ENCODE data around the gene USP22. TPM values are rescaled to one million over a fixed set of nuclear protein-coding genes. Genes with fewer than 3 reads are reported as not detected.

USP22 gene
- total RNA-seq, 4 donors from 2014 or later, result 74.7 to 113 (median 106) TPM

DNA sequence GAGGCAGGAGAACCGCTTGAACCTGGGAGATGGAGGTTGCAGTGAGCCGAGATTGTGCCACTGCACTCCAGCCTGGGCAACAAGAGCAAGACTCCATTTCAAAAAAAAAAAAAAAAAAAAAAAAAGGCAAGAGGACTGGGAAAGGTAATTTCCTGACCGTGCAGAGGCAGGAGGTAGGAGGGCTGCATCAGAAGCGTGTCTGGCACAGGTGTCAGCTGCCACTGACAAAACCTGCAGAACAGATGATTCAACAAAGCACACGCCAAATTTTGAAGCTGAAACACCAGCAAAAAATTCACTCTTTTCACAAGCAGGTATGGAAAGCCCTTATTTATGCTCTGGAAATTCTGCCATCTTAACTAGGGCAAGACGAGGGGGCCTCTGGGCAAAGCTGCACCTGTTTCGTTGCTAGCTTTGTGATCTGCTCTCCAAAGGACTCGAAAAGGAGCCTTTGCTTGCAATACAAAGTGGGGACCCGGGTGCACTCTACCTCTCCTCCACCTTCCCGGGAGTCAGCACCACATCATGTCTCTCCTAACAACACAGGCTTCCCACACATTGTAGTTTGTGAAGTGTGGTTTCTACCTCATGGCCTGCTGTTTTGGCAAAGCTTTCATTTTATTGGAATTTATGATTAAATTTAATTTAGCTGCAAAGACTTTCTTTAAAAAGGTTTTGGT is 33.7 kb downstream of the USP22 start:
- WGBS, 2 donors, result 80 to 89% methylated on average over 10 of the region's 10 CpGs
- no peak overlapping the region for H3K4me3 ChIP-seq (ENCODE audit: low read depth, poor library complexity, severe bottlenecking)
- intact Hi-C loops (cut with DNase I; ENCODE audit: low total_unique reads), result no loop called here
- TF ChIP-seq, protein P1, sequence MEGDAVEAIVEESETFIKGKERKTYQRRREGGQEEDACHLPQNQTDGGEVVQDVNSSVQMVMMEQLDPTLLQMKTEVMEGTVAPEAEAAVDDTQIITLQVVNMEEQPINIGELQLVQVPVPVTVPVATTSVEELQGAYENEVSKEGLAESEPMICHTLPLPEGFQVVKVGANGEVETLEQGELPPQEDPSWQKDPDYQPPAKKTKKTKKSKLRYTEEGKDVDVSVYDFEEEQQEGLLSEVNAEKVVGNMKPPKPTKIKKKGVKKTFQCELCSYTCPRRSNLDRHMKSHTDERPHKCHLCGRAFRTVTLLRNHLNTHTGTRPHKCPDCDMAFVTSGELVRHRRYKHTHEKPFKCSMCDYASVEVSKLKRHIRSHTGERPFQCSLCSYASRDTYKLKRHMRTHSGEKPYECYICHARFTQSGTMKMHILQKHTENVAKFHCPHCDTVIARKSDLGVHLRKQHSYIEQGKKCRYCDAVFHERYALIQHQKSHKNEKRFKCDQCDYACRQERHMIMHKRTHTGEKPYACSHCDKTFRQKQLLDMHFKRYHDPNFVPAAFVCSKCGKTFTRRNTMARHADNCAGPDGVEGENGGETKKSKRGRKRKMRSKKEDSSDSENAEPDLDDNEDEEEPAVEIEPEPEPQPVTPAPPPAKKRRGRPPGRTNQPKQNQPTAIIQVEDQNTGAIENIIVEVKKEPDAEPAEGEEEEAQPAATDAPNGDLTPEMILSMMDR (IDR thresholded peaks at IDR 0.05), result no peak
- TF ChIP-seq POLR2A (IDR thresholded peaks at IDR 0.05), result no peak
- no peak for DNase-seq (ENCODE audit: low spot score in 2 of 2)

DNA sequence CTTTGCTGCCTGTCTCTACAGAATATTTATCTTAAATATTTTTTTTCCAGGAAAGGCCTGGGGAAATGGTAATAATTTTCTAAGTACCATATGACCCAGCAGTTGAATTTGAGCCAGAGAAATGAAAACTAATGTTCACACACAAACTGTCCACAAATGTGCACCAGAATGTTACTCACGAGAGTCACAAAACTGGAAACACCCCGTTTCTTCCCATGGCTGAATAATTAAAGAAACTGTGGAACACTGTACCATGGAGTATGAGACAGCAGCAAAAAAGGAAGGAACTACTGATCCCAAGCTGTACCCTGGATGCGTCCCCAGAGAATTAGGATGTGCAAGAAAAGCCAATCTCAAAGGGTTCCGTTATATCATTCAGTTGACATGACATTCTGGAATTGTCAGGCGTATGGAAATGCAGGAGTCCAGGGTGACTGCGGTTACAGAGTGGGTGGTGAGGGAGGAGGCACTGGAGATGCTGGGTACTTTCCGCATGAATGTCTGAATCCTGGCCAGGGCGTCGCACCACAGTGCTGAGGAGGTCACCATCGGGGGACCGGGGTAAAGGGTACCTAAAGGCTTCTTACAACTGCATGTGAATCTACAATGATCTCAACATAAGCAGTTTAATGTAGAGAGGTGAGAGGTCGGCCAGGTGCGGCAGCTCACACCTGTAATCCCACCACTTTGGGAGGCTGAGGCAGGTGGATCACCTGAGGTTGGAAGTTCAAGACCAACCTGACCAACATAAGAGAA is 34.5 kb downstream of the USP22 start:
- intact Hi-C loops (cut with DNase I; ENCODE audit: low total_unique reads), result no loop called here
- H3K4me3 ChIP-seq (ENCODE audit: low read depth, poor library complexity, severe bottlenecking), result no peak overlapping the region
- TF ChIP-seq, protein P1 (IDR thresholded peaks at IDR 0.05), result no peak
- TF ChIP-seq POLR2A (IDR thresholded peaks at IDR 0.05), result no peak
- 84 to 91% methylated on average over 13 of the region's 13 CpGs for WGBS, 2 donors
- no peak for DNase-seq (ENCODE audit: low spot score in 2 of 2)

DNA sequence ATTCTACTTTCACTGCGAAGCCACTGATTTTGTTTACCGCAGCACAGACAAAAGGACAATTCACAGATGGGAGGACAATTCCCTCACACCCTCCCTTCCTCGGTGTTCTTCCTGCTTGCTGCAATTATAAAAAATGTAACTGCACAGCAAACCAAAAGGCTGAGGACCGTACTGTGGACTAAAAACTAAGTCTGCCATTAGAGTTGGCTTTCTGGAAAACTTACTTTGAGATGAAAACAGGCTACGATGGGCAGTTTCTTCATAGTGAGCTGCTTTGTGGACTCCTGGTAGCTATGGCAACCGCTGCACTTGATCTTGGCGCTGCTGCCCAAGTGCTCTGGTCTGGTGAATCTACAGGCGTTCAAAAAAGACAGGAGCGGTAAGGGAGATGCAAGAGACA is 35.2 kb downstream of the USP22 start:
- H3K4me3 ChIP-seq (ENCODE audit: low read depth, poor library complexity, severe bottlenecking), result no peak overlapping the region
- WGBS, 2 donors, result 94% methylated on average over 9 of the region's 9 CpGs
- no peak for TF ChIP-seq POLR2A (IDR thresholded peaks at IDR 0.05)
- TF ChIP-seq, protein P1 (IDR thresholded peaks at IDR 0.05), result no peak
- no peak for DNase-seq (ENCODE audit: low spot score in 2 of 2)
- intact Hi-C loops (cut with DNase I; ENCODE audit: low total_unique reads), result no loop called here

DNA sequence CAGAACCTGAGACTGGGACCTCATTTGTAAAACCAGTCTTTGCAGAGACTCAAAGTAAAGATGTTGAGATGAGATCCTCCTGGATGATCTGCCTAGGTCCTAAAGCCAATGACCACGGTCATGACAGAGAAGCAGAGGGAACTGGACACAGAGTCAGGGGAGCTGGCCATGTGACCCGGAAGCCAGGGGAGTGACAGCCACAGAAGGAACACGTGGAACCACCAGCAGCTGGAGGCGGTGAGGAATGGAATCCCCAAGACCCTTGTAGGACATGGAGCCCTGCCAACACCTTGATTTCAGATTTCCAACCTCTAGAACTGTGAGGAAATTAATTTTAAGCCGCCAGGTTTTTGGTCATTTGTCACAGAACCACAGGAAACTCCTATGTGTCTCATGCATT is 37.0 kb downstream of the USP22 start:
- DNase-seq (ENCODE audit: low spot score in 2 of 2), result no peak
- intact Hi-C loops (cut with DNase I; ENCODE audit: low total_unique reads), result no loop called here
- no peak for TF ChIP-seq POLR2A (IDR thresholded peaks at IDR 0.05)
- TF ChIP-seq, protein P1 (IDR thresholded peaks at IDR 0.05), result no peak
- WGBS, 2 donors, result 85 to 87% methylated on average over 5 of the region's 5 CpGs
- no peak overlapping the region for H3K4me3 ChIP-seq (ENCODE audit: low read depth, poor library complexity, severe bottlenecking)

DNA sequence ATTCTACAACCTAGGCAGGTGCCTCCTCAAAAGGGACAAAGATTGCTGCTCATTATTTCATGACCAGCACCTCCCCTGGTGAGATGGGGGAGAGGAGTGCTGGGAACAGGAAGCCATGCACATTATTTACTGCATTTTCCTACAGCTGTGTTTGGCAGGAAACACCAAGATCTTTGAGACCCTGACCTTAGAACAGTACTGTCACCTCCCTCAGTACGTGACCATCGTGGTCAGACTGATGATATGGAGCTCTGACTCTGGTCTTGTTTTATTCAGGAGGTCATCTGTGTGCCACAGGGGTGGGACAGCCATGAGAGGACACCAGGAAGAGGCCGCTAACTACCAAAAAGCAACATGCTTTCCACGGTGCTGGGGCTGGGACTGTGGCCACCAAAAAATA is 37.4 kb downstream of the USP22 start:
- H3K4me3 ChIP-seq (ENCODE audit: low read depth, poor library complexity, severe bottlenecking), result no peak overlapping the region
- DNase-seq (ENCODE audit: low spot score in 2 of 2), result no peak
- WGBS, 2 donors, result 66 to 79% methylated on average over 4 of the region's 4 CpGs
- TF ChIP-seq, protein P1 (IDR thresholded peaks at IDR 0.05), result no peak
- no peak for TF ChIP-seq POLR2A (IDR thresholded peaks at IDR 0.05)
- intact Hi-C loops (cut with DNase I; ENCODE audit: low total_unique reads), result no loop called here
